Activated CD4-positive, alpha-beta T cell treated with anti-CD3 and anti-CD28 coated beads, Interleukin-10, Interleukin-2, amounts not matched to agents 100 ng/mL and 50 ng/mL, durations not matched to agents 16 hours and 8 hours (primary cell): ENCODE measurements around the gene ARHGAP26.

ENCODE experiments used
- DNase-seq: peaks from one replicate; pipeline ENCODE4 v3.0.0-alpha.2; 2020

Gene ARHGAP26

GRCh38 chr5:142816531-142817430 is 46.6 kb downstream of the ARHGAP26 start:
- no peak for DNase-seq

GRCh38 chr5:142817949-142818431 is 47.8 kb downstream of the ARHGAP26 start:
- no peak for DNase-seq

- DNase-seq = no peak
Measured at GRCh38 chr5:142819292-142819691, 49.1 kb downstream of the ARHGAP26 start.

- no peak for DNase-seq
Measured at GRCh38 chr5:142819825-142820224, 49.6 kb downstream of the ARHGAP26 start.

GRCh38 chr5:142820447-142820846 is 50.3 kb downstream of the ARHGAP26 start:
- no peak for DNase-seq

- DNase-seq = no peak
Measured at GRCh38 chr5:142821034-142821732, 51.0 kb downstream of the ARHGAP26 start.

- peak; percentile 92 for DNase-seq
Measured at GRCh38 chr5:142821733-142822487, 51.7 kb downstream of the ARHGAP26 start.

- no peak for DNase-seq
Measured at GRCh38 chr5:142823126-142823525, 52.9 kb downstream of the ARHGAP26 start.

GRCh38 chr5:142823806-142824205 is 53.6 kb downstream of the ARHGAP26 start:
- peak; percentile 80 for DNase-seq

GRCh38 chr5:142824391-142824790 is 54.2 kb downstream of the ARHGAP26 start:
- DNase-seq = no peak

- no peak for DNase-seq
Measured at GRCh38 chr5:142825378-142826089, 55.4 kb downstream of the ARHGAP26 start.

GRCh38 chr5:142826093-142826492 is 55.9 kb downstream of the ARHGAP26 start:
- no peak for DNase-seq

GRCh38 chr5:142826741-142827492 is 56.7 kb downstream of the ARHGAP26 start:
- DNase-seq = peak; percentile 88

GRCh38 chr5:142827934-142828576 is 57.9 kb downstream of the ARHGAP26 start:
- DNase-seq = no peak

GRCh38 chr5:142828797-142829535 is 58.8 kb downstream of the ARHGAP26 start:
- no peak for DNase-seq

- no peak for DNase-seq
Measured at GRCh38 chr5:142829801-142830220, 59.6 kb downstream of the ARHGAP26 start.

GRCh38 chr5:142830241-142831008 is 60.2 kb downstream of the ARHGAP26 start:
- no peak for DNase-seq

GRCh38 chr5:142831009-142831383 is 60.8 kb downstream of the ARHGAP26 start:
- no peak for DNase-seq

- DNase-seq = no peak
Measured at GRCh38 chr5:142832263-142832662, 62.1 kb downstream of the ARHGAP26 start.
